HG03439 (cell line): ENCODE measurements around the gene OR2W3.

Experiments used
- ATAC-seq: cut with Tn5 transposase; IDR thresholded peaks from one replicate; pipeline ENCODE4 v1.9.1; 2021; ENCODE audit warnings: mild to moderate bottlenecking, moderate library complexity; ENCODE audit not compliant: unreplicated experiment

OR2W3 gene

DNA sequence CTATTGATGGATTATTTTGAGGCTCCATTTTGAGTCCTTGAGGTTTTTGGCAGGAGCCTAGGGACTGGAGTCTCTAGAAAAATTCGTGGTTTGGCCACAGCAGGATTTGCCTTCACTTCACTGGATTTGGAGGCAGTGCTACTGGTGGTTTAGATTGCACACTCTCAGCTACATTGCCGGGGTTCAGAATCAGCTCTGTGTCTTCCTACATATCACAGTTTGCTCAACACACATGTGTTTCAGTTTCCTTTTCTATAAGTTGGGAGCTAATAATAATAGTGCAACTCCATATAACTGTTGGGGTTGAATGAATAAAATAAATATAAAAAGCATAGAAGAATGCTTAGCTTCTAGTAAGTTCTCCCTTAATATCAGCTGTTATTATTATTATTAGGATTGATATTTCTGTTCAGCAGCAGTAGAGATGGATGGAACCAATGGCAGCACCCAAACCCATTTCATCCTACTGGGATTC, at the start of gene OR2W3:
Gene OR2W3 (plus strand): TSS at position 425 of the 475 bp plus-strand sequence. CDS start 0 bp downstream, at position 425.
- ATAC-seq, result no peak

DNA sequence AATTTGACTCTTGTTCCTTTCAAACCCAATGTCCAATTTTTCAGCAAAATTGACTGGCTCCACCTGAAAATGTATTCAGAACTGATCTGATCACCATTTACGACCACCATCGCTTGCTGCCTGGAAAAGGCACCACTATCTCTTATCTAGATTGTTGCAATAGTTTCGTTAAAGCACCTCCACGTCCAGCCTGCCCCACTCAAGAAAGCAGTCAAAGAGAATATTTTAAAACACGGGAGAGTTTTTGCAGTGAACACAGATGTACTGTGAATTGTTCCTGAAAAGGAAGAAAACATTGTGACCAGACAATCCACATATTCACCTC, 49.7 kb upstream of the OR2W3 start:
- no peak for ATAC-seq

DNA sequence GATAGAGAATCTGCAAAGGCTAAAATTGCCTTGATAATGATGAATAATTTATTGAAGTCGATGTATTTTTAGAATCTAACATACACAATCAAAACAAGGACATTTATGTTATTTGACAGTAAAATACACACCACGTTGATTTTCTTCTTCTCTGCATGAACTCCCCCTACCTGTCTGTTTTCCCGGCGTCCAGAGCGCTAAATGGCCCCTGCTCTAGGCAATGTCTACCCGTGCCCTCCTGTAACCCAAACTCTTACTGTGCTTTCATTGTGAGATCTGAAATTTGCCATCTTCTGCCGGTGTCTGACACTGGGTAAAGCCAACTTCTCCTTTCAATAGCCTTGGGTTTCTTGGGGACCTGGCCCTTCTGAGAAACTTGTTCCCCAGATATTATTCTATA, 47.0 kb upstream of the OR2W3 start:
- no peak for ATAC-seq

DNA sequence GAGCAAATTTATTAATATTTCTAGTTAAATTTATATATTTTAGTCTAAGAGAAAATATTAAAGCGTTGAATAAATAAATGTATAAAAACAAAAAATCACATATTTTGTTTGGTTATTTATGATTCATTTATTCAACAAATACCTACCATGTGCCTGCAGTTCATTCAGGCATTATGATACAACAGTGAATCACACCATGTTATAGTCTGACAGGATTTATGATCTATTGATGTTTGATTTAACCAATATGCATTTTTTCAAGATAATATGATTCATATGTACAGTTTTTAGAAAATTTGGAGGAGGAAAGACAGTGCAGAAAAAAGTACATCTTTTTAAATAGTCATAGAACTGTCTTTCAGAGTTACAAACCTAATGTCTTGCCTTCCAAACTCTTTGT, 45.8 kb upstream of the OR2W3 start:
- no peak for ATAC-seq

DNA sequence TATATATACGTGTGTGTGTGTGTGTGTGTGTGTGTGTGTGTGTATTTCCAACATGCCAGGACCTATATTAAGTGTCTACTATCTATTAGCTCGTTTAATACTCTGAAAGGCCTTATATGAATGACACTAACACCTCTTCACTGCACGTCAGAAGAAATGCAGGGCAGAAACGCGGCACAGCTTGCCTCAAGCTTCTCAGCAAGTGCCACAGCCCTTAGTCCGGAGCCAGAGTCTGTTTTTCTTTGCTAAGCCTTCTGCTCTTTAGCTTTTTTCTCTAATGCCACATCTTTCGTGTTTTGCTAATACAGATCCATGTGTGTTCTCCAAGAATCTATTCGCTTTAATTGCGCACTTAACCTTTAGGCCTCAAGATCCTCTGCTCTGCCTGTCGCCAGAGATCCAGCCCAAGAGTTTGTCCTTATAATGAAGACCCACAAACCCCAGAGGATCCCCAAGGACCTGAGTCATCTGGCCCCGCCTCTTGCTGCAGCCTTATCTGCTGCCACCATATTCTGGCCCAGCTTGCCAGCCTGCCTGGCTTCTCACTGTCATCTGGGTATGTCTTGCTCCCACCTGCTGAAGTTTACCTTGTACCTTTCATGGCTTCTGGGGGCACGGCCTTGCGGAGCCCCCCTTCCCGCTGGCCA, 40.4 kb upstream of the OR2W3 start:
- no peak for ATAC-seq

DNA sequence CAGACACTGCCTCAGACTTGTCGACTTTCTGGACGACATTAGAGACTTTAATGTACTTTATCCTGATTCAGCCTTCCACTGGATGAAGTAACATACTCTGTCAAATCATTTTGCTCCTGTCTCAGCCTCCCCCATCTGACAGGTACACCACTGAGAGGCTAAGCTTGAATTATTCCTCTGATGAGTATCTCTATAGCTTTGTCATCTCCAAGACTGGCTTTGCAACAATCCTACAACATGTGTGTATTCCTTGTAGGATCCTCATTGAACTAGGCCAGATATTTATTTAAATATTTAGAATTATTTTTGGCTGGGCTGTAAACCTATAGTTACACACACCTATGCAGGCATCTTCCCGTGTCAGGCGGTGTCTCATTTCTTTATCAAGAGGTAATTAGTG, 39.5 kb upstream of the OR2W3 start:
- no peak for ATAC-seq

DNA sequence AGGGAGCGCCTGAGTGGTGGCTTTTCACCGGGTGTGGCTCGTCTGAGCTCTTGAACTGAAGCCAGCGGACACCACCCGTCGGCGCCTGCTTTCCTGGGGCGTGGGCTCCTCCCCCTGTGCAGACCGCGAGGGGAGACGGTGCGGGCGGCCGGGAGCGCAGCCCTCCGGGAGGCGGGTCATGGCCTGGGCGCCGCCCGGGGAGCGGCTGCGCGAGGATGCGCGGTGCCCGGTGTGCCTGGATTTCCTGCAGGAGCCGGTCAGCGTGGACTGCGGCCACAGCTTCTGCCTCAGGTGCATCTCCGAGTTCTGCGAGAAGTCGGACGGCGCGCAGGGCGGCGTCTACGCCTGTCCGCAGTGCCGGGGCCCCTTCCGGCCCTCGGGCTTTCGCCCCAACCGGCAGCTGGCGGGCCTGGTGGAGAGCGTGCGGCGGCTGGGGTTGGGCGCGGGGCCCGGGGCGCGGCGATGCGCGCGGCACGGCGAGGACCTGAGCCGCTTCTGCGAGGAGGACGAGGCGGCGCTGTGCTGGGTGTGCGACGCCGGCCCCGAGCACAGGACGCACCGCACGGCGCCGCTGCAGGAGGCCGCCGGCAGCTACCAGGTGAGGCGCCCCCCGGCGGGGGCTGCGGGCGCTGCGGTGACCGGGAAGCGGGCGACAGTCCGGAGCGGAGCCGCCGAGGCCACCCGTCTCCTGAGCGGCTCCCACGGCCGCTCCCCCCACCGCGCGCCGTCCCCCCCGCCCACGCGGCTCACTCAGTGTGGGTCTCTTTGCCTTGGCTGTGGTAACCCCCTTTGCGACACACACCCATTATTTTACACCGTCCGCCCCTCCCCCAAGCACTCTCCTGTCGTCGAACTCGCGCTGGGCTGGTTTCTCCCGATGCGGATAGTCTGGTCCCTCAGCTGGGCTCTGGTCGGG, 38.1 kb upstream of the OR2W3 start, which contains the start of gene TRIM58:
Gene TRIM58 (plus strand): TSS at position 119 of the 916 bp plus-strand sequence. CDS start 60 bp downstream, at position 179.
- no peak for ATAC-seq

DNA sequence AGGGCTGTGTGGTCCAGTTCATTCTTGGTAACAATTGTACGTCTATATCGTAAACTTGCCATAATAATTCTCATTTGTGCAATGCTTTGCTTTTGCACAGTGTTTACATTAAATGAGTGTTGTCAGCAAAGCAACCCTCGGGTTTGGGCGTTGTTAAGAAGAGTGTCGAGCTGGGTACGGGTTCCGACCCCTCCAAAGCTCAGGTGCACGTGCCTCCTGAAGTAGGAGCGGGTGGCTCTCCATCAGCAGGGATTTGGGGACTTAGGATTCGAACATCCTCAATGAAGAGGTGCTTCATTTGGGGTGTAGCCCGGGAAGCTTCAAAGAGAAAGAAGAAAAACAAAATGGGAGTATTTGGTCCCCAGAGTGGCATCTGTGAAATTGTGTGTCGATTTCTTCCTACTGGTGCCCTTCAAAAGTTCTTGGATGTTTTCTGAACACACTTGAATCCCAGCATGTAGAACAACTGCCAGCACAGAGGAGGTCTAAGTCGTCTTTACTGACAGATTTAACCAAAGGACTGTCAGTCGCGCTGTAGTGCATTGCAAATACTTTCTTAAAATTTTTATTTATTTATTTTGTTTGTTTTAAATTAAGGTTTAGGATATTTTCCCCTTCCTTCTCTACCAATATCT, 37.3 kb upstream of the OR2W3 start:
- ATAC-seq, result no peak

DNA sequence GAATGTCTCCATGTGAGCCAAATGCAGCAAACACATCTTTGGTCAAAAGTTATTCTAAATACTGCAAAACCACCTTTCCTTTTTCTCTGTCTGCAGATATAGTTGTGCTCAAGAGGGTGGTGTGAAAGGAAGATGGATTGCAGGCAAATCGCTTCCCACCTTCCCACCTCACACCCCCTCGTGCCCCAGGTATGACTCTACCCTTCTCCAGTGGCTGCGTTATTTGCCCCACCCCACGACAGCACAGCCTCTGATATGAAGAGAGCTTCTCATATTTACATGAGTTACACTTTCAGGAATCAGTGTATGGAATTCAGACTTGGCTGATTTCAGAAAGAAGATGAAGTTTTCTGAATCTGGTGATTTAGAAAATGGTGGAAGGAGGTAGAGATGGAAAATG, 32.6 kb upstream of the OR2W3 start:
- ATAC-seq, result no peak

DNA sequence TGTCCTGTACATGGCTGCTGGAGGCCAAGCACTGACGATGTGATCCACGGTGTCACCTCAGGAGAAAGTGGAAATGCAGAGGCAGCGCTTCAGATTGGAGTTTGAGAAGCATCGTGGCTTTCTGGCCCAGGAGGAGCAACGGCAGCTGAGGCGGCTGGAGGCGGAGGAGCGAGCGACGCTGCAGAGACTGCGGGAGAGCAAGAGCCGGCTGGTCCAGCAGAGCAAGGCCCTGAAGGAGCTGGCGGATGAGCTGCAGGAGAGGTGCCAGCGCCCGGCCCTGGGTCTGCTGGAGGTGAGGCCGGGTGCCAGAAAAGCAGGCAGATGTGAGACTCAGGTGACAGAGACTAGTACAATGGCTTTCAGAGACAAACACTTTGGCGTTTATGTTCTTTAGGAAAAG, 30.7 kb upstream of the OR2W3 start:
- ATAC-seq, result no peak

DNA sequence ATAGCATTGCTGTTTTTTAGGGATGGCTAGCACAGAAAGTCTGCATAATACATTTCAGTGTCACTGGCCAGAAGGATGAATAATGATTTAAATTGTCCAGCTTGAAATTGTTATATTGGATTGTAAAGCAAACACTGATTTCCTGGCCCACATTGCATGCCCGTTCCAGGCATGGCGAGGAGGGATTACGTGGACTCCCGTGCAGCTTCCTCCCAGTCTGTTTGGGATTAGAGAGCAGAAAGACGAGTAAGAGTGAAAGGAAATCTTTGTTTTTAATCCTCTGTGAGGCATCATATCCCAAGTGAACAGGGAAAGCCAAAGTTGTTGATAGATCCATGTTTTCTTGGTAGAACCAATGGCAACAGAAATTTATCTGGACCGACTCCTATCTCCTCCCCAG, 30.0 kb upstream of the OR2W3 start:
- no peak for ATAC-seq

DNA sequence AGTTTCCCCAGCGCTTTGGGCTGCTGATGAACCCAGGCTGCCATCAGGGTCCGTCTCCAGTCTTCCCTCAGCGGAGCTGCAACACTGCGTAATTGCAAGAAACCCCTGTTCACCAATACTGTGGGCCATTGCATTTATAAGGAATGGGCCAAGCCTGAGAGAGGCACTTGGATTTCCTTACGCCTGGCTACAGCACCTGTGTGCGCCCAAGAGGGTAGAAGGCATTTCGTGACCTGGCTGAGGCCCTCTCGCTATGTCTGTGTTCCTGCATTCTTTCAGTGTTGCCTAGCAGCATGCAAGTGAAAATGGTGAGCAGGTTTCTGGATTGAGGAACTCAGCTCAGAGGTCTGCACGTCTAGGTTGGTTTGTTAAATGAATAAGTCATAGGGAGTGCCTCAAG, 12.0 kb upstream of the OR2W3 start:
- no peak for ATAC-seq

DNA sequence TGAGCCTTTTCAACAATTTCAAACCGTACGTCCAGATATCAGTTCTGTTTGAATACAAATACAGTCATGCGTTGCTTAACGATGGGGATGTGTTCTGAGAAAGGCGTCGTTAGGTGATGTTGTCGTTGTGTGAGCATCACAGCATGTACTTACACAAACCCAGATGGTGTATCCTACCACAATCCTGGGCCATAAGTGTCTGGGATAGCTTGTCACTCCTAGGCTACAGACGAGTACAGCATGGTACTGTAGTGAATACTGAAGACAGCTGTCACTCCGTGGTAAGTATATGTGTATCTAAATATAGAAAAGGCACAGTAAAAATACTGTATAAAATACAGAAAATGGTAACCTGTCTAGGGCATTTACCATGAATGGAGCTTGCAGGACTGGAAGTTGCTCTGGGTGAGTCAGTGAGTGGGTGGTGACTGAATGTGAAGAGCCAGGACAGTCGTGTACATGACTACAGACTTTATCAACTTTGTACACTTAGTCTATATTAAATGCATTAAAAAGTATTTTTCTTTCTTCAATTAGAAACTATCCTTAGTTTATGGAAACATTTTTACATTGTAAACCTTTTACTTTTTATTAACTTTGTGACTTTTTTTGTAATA, 10.5 kb upstream of the OR2W3 start:
- ATAC-seq, result no peak

DNA sequence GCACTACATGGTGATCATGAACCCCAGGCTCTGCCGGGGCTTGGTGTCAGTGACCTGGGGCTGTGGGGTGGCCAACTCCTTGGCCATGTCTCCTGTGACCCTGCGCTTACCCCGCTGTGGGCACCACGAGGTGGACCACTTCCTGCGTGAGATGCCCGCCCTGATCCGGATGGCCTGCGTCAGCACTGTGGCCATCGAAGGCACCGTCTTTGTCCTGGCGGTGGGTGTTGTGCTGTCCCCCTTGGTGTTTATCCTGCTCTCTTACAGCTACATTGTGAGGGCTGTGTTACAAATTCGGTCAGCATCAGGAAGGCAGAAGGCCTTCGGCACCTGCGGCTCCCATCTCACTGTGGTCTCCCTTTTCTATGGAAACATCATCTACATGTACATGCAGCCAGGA, 589 bp downstream of the OR2W3 start:
- ATAC-seq, result no peak

DNA sequence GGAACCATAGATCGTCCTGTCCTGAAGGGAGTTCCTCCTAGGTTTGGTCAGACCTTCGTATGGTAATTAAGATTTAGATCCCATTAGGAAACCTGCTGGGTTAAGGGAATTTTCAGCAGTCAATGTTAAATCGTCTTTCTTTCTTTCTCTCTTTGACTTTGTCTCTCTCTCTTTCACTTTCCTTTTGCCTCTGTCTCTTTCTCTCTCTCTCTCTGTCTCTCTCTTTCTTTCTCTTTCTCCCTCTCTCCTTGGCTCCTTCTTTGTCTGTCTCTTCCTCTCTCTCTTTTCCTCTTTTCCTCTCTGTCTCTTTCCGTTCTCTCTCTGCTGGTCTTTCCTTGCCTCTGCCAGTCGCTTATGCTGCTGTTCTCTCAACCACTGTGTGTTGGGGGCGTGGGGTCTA, 8.7 kb downstream of the OR2W3 start:
- ATAC-seq, result no peak

DNA sequence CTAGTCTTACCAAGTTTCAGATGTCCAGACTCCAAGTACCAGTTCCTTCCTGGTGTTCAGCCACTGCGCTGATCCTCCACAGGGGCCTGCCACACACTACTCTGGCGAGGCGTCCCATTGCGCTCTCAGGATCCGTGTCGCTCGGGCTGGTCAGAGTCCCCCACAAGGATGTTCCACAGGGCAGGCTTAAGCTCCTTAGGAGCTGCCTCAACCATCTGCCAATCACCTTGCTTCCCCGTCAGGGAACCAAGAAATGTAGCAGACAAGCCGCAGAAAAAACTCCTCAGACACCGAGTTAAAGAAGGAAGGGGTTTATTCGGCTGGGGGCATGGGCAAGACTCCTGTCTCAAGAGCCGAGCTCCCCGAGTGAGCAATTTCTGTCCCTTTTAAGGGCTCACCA, 9.8 kb downstream of the OR2W3 start:
- ATAC-seq, result no peak

DNA sequence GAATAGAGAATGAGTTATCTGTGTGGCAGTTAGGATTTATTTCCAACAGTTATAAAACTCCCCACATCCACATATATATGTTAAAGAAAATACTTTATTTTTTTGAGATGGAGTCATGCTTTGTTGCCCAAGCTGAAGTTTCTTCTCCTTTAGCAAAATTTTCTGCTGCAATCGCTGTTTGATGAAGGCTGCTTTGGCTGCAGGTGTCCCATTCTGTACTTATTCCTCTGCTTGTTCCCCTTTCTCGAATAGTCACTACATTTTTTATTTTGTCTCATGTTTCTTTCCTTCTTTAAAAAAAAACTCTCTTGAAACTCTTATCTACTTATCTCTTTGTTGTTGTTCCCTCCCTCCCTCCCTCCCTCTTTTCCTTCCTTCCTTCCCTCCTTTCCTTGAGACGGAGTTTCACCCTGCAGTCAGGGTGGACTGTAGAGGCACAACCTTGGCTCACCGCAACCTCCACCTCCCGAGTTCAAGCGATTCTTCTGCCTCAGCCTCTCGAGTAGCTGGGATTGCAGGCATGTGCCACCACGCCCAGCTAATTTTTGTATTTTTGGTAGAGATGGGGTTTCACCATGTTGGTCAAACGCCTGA, 10.6 kb downstream of the OR2W3 start:
- ATAC-seq, result no peak

DNA sequence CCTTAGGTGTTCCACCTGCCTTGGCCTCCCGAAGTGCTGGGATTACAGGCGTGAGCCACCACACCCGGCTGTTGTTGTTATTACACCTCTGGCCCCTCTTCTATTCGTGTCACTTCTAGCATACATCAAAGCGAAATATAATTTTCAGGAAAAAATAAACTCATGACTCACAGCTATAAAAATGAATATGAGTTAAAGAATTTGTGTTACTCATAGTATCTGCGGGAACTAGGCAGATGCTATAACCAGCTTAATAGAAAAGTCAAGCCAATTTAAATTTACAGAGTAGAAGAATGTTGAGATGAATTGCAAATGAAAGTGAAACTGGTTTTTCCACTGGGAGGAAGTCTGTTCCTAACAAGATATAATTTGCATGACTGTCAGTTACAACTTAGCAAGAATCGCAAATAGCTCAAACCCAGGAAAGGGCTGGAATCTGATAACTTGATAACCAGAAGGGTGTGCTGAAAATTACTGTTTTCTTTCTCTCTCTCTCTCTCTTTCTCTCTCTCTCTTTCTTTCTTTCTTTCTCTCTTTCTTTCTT, 11.2 kb downstream of the OR2W3 start:
- ATAC-seq, result no peak

DNA sequence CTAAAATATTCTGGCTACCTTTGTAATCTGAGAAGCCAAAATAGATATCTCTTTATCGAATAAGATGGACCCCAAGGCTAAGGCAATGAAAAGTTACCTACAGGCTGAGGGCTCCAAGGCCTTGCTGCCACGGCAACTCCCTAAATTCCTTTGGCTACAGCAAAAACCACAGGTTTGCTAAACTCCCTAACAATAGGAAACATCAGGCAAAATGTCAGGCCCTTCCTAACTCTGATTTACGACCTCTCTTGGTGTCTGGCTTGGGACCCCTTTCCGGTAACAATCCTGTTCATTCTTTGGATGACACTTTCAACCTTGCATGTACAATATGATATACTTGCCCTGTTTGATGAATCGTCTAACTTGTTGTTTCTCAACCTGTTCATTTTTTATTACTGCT, 13.4 kb downstream of the OR2W3 start:
- ATAC-seq, result no peak

DNA sequence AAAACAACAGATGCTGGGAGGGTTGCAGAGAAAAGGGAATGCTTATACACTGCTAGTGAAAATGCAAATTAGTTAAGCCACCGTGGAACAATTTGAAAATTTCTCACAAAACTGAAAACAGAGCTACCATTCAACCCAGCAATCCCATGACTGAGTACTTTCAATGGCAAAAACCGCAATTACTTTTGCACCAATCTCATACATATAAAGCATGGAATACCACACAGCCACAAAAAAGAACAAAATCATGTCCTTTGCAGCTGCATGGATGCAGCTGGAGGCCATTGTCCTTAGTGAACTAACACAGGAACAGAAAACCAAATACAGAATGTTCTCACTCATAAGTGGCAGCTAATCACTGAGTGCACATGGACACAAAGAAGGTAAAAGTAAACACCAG, 18.4 kb downstream of the OR2W3 start:
- no peak for ATAC-seq
